Mammary epithelial cell (primary cell): ENCODE measurements around the gene DENND5A.

Experiments
- EZH2 ChIP-seq: IDR thresholded peaks from 2 replicates; pipeline ENCODE4 v1.6.1; 2012; ENCODE audit warnings: low read length, inconsistent platforms, borderline replicate concordance
- TF ChIP-seq, protein P1 (sequence below), 2 donors: IDR thresholded peaks in 1 of 2; conservative IDR thresholded peaks in 1 of 2; 2 replicates each; pipeline ENCODE4 v1.5.1; 2011 to 2012; ENCODE audit warnings: inconsistent platforms in 2 of 2, low read length in 2 of 2, mild to moderate bottlenecking in 2 of 2, control low read depth in 1 of 2, low read depth in 1 of 2; ENCODE audit not compliant: insufficient read depth in 1 of 2; ENCODE audit errors: extremely low read depth in 1 of 2

DNA sequence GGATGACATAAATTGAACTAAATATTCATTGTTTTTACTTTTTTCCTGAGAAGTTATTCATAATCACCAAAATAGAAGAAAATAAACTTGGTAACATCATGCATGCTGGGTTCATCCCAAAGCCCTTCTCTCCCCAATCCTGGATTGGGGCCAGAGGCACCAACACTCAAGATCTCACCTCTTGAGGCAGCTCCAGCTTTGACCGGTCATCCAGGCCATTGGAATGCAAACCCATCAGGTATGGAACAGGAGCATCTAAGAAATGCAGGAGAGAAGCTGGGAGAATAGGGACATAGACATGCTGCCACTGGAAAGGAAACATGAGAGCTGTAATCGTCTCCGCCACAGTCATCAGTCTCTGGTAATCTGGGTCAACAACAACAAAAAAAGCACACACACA is 71.8 kb downstream of the DENND5A start:
- TF ChIP-seq EZH2 = no peak
- TF ChIP-seq, protein P1, sequence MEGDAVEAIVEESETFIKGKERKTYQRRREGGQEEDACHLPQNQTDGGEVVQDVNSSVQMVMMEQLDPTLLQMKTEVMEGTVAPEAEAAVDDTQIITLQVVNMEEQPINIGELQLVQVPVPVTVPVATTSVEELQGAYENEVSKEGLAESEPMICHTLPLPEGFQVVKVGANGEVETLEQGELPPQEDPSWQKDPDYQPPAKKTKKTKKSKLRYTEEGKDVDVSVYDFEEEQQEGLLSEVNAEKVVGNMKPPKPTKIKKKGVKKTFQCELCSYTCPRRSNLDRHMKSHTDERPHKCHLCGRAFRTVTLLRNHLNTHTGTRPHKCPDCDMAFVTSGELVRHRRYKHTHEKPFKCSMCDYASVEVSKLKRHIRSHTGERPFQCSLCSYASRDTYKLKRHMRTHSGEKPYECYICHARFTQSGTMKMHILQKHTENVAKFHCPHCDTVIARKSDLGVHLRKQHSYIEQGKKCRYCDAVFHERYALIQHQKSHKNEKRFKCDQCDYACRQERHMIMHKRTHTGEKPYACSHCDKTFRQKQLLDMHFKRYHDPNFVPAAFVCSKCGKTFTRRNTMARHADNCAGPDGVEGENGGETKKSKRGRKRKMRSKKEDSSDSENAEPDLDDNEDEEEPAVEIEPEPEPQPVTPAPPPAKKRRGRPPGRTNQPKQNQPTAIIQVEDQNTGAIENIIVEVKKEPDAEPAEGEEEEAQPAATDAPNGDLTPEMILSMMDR (conservative IDR thresholded peaks at IDR 0.05 in 1 of 2, IDR thresholded peaks at IDR 0.05 in 1 of 2; ENCODE audit: extremely low read depth in 1 of 2, insufficient read depth in 1 of 2, low read depth in 1 of 2, low read length in 2 of 2) = no peak
